ENCODE data around the gene MYO15B.

Gene MYO15B

DNA sequence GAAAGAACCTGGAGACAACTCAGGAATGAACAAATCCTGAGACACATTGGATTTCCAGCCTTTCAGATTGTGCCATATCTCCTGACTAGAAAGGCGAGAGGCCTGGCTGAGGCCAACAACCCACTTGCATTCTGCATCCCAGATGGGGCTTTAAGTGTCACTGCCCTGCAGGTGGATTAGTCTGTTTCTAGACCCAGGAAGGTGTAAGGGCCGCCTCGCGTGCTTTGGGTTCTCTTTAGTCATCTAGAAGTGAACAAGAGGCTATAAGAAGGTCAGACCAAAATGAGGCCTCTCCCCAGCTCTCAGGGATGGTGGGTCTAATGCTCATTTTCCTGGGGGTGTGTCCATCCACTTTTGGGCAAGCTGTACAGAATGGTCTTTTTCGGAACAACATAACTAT, 84.4 kb downstream of the MYO15B start:
- no peak for FAIRE-seq

DNA sequence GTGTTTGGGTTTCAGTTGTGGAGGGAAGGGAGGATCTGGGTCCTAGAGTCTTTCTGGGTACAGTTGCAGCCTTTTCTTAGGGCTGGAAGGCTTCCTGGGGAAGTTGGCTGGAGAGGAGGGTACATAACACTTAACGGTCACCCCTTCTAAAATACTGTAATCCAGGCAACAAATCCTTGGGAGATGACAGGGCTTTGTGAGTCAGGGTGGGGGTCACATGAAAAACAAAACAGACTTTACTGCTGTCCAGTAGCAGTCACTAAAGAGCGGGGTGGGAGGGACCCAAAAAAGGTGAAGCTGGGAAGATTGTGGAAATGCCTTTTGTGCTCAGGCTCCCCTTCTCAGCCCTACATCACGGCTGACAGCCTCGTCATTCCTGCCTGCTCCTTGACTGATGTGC, 85.9 kb downstream of the MYO15B start:
- no peak for FAIRE-seq

Measured in TTC549 (cell line).